Measurements from ENCODE around the gene TROAP.
"Not testable (repeated sequence)": the region's sequence is repeated elsewhere in the genome, so short reads cannot be mapped to it uniquely, and the experiment has no call there.

The TROAP gene, protein sequence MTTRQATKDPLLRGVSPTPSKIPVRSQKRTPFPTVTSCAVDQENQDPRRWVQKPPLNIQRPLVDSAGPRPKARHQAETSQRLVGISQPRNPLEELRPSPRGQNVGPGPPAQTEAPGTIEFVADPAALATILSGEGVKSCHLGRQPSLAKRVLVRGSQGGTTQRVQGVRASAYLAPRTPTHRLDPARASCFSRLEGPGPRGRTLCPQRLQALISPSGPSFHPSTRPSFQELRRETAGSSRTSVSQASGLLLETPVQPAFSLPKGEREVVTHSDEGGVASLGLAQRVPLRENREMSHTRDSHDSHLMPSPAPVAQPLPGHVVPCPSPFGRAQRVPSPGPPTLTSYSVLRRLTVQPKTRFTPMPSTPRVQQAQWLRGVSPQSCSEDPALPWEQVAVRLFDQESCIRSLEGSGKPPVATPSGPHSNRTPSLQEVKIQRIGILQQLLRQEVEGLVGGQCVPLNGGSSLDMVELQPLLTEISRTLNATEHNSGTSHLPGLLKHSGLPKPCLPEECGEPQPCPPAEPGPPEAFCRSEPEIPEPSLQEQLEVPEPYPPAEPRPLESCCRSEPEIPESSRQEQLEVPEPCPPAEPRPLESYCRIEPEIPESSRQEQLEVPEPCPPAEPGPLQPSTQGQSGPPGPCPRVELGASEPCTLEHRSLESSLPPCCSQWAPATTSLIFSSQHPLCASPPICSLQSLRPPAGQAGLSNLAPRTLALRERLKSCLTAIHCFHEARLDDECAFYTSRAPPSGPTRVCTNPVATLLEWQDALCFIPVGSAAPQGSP

DNA sequence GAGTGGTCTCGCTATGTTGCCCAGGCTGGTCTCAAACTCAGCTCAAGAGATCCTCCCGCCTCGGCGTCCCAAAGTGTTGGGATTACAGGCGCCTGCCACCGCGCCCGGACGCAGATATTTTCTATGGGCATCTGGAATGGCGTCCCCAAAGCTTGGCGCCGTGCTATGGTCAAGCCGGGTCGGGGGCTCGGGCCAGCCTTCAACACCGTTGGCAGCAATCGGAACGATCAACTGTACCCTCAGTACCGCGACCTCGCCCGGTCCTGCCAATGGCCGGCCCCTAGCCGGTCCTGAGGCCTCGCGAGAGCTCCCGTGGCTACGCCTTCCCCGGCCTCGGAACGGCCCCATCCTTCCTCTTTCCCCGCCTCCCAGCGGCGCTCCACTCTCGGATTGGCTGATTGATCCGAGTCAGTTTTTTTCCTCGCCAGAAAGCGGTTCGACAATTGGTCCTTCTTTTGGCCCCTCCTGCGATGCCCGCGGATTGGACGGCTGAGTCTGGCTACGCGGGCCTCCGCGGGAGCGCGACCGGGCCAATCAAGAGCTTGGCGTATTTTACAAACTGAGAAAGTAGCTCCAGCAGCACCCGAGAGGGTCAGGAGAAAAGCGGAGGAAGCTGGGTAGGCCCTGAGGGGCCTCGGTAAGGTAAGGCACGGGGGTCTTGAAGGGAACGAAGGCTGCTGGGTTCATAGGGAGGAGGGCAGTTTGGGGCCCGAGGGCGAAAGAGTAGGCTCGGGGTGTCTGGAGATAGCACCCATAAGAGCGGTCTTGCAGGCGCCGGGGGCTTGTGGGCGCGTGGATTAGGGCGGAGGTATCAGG, at the start of gene TROAP:
TSS of gene TROAP (plus strand) at position 548 of the 816 bp plus-strand sequence. CDS start 354 bp downstream, outside the sequence.
- peak; percentile 97 for DNase-seq (ENCODE audit: low spot score)

DNA sequence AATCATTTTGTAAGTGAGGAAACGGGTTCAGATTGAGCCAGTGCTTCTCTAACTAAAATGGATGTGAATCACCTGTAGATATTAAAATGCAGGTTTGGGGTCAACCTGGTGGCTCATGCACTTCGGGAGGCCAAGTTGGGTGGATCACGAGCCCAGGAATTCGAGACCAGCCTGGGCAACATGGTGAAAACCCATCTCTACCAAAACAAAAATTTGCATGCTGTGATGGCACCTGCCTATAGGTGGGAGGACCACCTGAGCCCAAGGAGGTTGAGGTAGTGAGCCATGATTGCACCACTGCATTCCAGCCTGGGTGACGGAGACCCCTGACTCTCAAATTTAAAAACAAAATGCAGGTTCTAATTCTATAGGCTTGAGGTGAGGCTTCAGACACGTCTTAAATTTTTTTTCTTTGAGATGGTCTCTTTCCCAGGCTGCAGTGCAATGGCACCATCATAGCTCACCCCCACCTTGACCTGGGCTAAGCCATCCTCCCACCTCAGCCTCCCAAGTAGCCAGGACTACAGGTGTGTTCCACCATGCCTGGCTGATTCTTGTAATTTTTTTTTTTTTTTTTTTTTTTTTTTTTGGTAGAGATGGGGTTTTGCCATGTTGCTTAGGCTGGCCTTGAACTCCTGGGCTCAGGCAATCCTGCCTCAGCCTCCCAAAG, 49.2 kb upstream of the TROAP start:
- DNase-seq (ENCODE audit: low spot score) = no peak

DNA sequence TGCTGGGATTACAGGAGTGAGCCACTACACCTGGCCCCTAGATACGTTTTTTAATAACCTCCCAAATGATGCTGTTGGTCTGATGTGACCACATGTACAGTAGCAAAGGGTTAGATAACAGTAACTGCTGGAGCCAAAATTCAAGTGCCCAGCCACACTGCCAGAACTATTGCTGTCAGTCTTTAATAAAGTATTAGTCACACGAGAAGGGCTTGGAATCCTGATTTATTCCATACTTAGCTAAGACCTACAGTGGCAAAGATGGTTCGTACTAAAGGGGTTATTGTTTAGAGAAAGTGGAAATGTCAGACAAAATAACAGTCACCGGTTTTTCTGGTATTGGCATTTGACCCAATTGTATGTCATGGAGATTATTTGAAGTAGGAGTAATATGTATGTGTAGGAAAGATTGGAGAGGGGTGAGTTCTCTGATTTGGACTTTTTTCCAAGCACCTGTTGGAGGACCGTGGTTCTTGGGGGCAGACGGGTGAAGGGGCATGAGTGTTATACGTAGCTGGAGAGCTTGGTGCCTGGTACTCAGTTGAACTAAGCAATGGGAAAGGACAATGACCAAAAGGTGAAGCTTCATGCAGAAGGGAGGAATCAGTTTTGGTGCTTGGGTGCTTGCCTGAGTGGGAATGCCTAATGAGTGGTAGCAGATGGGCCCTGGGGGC, 48.5 kb upstream of the TROAP start:
- no peak for DNase-seq (ENCODE audit: low spot score)

DNA sequence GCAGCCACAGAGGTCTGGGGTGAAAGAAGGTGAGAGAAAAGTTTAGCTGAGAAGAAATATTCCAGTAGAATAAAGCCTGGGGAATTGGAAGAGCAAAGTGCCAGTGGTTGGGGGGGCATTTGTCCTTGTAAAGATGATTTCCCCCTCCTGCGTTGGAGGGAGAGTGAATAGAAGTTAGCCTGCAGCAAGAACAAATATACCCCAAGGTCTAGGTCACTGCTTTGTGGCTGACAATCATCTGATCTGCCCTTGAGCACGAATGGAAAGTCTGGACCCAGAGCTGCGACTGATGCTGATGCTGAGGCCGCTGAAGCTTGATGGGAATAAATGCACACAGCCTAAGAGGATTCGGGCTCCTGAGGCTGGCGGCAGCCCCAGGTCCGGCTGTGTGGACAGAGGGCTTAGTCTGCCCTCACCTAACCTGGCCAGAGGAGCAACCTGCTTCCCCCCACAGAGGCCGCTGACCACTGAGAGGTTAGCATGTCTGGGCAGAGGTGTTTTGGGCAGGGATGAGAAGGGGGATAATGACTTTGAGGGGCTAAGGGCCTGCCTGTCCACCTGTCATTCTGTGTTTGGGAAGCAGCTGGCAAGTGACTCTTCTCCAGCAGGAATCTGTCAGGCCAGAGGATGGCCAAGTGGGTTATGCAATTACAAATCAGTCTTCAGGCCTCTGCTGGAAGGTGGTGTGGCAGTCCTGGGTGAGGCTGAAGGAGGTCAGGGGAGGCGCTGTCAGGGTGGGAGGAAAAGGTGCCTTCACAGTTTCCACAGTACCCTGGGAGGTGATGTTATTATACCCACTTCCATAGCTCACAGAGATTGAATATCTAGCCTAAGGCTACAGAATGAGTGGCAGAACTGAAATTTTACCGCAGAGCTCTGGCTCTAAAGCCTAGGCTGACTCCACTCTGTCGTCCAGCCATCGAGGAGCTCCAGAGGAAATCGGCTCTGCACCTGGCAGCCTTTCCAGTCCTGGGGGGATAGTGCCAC, 46.5 kb upstream of the TROAP start:
- no peak for DNase-seq (ENCODE audit: low spot score)

DNA sequence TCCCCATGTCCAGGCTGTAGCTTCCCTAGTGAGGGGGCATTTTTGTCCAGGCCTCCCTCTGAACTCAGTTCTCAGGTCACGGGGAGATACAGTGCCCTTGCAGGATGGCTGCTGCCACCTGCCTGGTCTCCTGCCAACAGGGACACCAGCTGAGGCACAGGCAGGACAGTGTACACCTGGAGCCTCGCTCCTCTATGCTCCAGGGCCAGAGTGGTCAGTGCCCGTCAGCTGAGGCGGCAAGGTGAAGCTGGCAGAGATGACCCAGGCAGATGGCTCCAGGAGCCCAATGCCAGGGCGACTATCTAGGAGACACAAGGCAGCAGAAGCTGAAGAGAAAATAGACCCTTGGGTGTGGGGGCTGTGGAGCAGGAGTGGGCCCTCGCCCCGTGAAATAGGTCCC, 45.6 kb upstream of the TROAP start:
- DNase-seq (ENCODE audit: low spot score) = no peak

DNA sequence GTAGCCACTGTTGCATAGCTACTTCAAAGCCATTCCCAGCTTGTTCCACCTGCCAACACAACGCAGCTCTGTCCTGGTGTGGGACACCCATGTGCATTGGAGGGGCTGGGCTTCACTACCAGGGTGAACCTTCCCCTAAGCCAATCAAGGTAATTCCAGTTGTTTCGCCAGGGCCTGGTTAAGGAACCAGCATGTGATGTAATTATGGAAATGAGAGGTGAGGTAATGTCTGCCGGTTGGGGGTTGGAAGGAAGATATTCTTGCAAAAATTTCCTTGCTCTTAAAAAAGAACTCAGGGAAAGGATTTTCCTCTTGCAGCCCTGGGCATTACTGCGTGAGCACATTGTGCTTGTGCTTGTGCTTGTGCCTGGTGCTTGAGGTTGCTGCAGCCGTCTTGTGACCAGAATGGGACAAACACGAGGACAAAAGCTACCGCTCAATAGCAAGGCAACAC, 43.3 kb upstream of the TROAP start:
- DNase-seq (ENCODE audit: low spot score) = no peak

DNA sequence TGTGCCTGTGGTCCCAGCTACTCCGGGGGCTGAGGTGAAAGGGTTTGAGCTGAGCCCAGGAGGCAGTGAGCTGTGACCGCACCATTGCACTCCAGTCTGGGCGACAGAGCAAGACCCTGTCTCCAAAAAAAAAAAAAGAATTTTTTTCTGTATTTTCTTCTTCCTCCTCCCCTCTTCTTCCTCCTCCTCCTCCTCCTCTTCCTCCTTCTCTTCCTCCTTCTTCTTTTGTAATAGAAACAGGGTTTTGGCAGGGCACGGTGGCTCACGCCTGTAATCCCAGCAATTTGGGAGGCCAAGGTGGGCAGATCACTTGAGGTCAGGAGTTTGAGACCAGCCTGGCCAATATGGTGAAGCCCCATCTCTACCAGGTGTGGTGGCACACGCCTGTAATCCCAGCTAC, 42.5 kb upstream of the TROAP start:
- DNase-seq (ENCODE audit: low spot score) = not testable (repeated sequence)

DNA sequence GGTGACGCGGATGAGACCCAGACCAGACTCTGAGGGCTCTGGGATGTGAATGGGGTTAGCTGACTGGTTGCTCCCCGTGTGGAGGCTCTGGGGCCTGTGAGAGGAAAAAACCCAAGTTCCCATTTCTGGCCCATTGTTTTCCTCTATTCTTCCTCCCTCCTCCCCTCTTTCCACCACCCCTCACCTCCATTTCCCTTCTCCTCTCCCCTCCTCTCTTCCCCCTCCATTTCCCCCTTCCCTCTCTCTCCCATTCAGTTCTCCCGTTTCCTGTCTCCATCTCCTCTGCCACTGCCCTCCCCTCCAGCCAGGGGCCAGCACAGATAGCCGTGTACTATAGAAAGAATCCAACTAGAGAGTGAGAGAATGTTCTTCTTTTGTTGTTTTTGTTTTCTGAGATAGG, 40.8 kb upstream of the TROAP start:
- no peak for DNase-seq (ENCODE audit: low spot score)

DNA sequence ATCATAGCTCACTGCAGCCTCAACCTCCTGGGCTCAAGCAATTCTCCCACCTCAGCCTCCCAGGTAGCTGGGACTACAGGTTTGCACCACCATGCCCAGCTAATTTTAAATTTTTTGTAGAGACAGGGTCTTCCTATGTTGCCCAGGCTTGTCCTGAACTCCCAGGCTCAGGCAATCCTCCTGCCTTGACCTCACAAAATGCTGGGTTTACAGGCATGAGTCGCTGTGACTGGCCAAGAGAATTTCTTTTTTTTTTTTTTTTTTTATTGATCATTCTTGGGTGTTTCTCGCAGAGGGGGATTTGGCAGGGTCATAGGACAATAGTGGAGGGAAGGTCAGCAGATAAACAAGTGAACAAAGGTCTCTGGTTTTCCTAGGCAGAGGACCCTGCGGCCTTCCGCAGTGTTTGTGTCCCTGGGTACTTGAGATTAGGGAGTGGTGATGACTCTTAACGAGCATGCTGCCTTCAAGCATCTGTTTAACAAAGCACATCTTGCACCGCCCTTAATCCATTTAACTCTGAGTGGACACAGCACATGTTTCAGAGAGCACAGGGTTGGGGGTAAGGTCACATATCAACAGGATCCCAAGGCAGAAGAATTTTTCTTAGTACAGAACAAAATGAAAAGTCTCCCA, 40.2 kb upstream of the TROAP start:
- DNase-seq (ENCODE audit: low spot score) = not testable (repeated sequence)

DNA sequence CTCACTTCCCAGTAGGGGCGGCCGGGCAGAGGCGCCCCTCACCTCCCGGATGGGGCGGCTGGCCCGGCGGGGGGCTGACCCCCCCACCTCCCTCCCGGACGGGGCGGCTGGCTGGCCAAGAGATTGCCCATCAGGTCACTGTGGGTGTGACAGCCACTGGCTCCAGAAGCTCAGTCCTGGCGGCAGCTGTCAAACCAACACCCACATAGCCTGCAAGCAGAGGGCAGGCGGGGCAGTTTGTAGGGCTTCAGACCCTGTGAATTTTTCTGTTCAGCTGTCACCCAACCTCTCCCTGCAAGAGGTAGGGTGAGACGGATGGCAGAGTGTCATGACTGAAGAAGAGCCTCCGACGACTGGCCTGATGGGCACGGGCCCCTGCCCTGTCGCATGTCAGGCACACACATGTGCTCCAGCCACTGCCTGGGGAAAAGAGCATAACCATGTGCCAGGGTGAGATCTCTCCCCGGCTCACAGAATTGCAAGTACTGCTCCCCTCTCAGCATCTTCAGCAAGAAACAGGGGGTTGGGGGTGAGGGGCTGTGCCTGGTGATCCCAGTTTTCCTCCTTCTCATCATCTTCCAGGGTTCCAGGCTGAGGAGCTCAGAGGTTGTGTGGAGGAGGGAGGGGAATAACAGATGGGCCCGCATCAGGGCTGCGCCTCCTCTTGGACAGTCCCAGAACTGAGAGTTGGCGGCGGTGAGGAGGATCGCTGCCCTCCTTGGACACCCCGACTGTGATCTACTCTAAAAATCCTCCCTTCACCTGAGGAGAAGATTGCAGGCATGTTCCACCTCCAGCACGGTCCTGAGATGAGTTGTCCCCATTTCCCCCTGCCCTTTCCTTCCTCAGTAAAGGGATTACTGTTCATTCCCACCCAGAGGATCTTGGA, 39.3 kb upstream of the TROAP start:
- DNase-seq (ENCODE audit: low spot score) = no peak

DNA sequence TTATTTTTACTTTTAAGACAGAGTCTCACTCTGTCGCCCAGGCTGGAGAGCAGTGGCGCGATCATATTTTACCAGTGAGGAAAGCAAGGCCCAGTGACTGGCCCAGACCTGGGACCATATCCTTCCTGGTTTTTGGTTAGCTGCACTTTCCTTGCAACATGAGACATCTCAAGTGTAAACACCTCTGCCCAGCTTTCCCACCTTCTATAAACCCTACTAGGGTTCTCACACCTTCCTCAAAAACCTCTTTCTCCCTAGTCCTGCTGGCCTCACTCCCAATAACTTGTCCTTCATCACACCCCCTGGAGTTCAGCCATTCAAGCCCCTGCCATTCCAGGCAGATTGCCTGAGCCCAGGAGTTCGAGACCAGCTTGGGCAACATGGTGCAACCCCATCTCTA, 38.4 kb upstream of the TROAP start:
- DNase-seq (ENCODE audit: low spot score) = no peak

DNA sequence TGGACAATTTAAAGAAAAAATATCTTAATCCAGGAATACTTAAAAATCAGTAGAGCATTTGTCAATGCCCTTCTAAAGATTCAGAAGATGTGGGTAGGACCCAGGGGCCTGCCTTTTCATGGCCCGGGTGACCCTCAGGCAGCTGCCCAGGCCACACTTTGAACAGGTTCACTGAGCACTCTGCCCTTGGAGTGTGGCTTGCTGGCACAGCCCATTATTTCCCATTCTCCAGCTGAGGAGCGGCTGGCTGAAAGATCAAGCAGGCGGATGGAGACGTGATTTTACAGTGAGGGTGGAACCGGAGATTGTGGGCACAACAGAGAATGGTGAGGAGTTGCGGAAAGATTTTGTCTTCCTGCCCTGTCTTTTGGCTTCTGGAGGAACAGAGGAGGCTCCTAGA, 35.2 kb upstream of the TROAP start:
- DNase-seq (ENCODE audit: low spot score) = no peak

DNA sequence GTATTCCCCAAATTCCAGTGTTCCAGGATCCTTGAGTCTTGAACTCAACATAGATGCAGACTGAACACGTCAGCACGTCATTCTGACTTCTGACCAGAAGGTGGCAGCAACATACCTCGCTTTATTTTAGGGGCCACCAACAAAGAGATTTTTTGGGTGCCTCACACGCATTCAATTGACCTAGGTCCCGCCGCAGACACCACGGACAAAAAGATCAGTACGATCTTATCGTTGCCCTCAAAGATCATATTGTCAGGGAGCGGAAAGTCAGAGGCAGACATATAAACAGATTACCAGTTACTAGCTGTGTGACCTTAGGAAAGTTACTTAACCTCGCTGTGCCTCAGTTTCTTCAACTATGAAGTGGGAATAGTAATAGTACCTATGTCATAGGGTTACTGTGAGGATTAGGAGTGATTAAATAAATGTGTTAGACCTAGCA, 34.6 kb upstream of the TROAP start:
- peak; percentile 67 for DNase-seq (ENCODE audit: low spot score)

DNA sequence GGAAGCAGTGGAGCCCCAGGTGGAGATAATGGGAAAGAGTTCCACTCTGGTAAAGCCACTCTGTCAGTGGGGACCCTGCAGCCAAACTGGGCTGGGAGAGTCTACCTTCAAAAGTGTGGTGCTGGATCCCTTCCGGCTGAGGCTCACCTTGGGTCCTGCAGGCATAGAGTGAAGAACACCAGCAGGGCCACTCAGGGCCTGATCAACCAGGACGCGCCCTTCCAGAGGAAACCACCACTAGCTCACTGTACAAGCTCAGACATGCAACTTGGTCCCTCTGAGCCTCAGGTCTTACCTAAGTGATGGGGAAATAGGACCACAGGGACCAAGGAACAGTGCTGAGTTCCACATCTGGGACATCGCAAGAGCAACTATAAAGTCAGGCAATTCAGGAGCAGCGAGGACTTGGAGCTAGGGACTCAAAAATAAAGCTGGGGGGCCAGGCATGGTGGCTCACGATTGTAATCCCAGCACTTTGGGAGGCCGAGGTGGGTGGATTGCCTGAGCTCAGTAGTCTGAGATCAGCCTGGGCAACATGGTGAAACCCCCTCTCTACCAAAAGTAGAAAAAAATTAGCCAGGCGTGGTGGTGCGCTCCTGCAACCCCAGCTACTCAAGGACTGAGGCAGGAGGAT, 34.0 kb upstream of the TROAP start:
- no peak for DNase-seq (ENCODE audit: low spot score)

DNA sequence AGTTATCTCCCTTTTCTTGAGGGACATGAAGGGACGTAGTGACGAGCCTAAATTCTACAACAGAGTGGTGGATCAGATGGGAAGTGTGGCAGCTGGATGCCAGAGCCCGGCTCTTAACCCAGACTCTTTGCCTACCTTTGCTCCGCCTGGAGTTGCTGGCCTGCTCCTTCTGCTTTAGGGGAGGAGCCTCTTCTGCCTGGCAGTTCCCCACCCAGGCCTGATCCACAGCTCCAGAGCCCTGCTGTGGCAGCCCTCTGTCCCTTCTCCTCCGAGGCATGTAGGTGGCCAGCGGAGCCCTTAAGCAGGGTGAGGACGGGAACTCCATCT, 30.4 kb upstream of the TROAP start:
- no peak for DNase-seq (ENCODE audit: low spot score)

DNA sequence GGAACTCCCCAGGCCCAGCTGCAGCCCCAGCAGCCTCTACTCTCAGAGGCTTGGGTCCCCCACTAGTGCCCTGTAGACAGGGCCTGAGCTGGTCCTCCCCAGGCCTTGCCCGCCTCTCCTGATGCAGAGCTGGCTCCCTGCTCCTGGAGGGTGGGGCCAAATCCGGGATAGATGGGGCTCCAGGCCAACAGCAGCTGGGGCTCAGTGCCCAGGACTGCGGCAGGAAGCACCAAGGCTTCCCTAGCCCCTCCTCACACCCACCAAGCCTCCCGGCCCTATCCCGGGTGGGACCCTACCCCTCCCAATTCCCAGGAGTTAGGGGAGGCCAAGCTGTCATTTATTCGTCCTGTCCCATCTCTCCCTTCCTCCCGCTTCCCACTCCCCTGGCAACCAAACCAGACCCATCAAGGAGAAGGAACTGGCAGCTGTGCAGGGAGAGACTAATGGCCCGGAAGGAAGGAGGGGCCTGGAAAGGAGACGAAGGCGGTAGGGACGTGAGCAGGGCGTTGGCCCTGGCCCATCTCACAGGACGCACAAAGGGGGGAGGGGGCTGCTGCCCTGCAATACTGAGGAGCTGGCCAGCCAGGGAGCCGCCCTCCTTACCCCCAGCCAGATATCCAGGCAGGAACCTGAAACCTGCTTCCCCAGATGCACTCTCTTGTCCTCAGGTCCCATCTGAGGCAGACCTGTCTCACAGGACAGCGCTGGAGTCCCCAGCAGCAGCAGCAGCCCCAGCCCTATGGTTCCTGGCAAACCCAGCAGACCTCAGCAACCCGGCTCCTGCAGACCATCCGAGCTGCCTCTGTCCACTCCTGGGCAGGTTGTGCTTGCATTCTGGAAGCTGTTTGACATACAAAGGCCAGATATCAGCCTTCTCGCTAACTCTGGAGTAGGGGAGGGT, 29.7 kb upstream of the TROAP start:
- no peak for DNase-seq (ENCODE audit: low spot score)

Data from CD4-positive, alpha-beta T cell treated with Interleukin-6 at 100 ng/mL for 8 hours (primary cell).